GM19043 (cell line): ENCODE results near the gene IGSF3.
"Not testable (repeated sequence)": the region's sequence is repeated elsewhere in the genome, so short reads cannot be mapped to it uniquely, and the experiment has no call there.

Source experiments
- ATAC-seq: cut with Tn5 transposase; IDR thresholded peaks from one replicate; pipeline ENCODE4 v1.9.1; 2021; ENCODE audit warnings: low read depth; ENCODE audit not compliant: unreplicated experiment

IGSF3 gene

DNA sequence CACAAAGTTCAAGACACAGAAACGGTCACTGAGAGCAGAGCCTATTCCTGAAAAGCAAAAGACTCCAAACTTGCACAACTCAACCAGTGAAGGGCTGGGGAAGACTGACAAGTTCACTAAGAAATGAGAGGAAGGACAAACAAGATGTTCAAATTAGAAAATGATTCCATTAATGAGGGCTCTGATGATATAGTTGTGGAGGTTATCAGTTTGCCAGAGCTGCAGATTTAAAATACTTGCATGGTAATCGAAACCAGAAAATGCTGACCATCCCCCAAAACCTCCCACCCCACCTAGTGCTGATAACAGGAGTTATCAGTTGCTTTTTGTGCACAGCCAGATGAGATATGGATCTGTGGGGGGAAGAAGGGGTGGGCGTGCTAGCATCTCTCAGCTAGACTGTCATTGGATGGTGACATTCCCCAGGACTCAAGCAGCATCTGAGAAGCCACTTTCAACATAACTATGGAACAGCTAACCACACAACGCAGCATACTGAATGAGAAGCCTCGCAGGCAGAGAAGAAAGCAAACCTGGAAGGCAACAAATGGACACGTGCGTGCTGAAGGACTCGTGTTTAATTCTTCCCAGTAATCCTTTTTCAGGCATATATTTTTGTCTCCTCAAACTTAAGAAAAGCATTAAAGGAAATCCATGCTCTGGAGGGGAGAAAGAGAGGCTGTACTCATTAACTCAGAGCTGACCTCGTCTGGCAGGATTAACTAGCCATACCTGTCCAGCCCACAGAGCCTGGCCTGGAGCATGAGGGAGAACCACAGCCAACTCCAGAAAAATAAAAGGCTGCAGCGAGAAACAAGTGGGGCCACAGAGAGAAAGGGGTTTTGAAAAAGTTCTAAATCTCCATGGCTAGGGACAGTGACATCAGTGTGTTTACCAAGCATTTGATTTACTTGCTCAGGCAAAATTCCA is 35.3 kb downstream of the IGSF3 start:
- not testable (repeated sequence) for ATAC-seq

DNA sequence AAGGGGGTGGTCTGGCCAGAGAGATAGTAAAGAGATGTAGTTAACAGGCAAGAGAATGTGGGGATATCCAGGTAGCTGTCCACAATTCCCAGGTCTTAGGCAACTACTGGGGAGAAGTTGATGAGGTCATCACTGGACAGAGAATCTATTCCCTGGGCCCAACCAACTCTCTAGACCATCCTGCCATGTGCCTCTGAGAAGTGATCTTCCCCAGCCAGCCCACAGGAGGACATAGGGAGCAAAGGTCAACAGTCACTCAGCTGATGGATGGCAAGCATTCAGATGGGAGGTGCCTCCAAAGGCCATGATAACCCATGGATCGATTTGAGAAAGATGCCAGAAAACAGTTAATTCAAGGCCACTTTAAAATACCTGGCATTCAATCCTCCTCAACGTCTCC is 36.0 kb downstream of the IGSF3 start:
- ATAC-seq = not testable (repeated sequence)

DNA sequence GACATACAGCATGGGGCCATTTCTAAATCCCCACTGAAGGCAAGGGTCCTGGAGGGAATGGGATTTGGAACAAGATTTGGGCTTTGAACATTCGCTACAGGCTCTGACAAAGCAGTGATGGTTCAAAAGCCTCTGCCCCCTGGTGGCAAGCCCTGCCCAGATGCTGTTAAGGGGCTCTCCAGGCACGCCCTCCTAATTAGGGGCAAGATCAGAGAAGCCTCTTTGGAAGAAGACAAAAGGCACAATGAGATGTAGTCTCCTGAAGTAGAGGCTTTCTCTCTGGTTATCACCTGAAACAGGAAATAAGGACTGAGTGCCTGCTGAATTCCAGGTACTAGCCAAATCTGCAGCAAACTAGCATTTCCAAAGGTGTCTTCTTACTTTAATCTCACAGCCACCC is 37.5 kb downstream of the IGSF3 start:
- not testable (repeated sequence) for ATAC-seq

DNA sequence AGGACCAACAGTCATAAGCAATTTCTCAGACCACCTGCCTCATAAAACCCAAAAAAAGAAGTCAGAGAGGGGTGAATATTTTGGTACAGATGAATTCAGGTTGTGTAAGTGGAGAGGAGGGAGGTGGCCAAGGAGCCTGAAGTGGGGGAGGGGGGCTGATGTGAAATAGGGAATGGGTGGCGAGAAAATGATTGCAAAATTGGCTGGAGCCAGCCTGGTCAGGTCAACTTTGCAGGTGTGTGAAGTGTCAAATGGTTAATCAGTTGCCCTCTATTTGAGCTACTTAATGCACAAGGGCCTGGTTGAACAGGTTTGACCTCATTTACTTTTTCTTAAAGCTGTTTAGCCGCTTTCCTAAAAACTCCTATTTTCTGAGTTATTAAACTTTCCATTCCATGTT is 38.1 kb downstream of the IGSF3 start:
- not testable (repeated sequence) for ATAC-seq

DNA sequence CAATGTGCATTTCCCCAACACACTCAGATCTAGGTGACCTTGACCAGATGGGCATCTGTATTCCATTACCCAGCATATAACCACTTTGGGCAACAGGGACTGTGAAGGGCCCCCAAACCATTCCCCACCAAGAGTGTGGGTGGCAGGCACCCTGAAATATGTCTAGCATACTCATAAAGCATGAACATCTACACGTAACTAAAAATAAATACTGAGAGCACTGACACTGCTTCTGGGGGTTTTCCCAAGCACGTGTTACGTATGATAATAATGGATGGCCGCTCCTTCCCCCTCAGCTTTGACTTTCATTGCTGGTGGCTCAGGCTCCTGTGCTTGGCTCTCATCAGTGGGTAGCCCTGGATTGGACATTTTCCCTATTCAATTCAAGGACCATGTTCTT is 39.1 kb downstream of the IGSF3 start:
- ATAC-seq = no peak

DNA sequence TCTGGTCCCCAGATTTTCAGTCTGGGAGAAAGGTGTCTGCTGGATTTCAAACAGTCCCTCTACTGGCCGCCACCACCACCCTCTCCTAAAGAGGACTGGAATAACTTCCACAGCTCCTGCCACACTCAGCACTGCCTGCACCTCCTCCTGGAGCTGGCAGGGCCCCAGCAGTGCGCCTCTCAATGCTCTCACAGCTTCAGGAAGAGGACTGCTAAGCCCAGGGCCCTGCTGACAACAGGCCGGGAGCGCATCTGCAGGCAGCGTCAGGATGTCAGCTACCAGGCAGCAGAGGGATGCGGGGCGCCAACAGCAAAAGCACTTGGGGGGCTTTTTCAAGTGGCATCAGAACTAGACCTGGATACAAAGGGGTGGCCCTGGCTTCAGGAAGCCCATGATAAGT is 40.2 kb downstream of the IGSF3 start:
- ATAC-seq = not testable (repeated sequence)

DNA sequence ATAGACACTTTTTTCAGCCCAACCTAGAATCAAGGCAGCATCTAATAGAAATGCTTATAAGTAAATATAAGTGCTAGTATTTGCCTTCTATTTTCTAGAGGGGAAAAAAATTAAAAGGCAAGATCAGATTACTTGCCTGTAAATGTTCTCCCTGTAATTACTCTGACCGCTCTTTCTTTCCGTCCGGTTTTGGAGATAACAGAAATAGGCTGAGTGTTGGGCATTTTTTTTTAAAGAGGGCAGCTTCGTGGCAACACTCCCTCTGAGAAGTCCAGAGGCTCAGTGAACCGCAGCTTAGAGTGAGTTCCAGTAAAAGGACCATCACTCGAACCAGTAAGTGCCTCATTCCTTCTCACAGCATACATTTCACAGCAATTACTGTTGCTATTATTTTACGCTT is 40.6 kb downstream of the IGSF3 start:
- ATAC-seq = not testable (repeated sequence)

DNA sequence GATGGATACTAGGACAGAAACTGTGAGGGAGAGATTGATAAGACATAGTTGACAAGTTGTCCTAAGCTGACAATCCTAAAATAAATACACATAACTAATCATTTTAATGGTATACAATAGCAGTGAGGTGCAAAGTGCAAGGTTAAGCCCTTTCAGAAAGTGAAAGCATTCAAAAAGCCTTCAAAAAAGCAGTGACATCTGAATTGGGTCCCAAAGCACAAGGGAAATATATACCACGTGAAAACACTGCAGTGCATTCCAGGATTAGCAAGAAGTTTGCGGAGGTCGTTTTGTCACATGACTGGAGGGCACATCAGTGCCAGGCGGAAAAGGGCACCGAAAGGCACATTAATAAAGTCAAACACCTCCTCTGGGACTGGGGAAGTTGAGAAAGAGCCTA is 42.4 kb downstream of the IGSF3 start:
- not testable (repeated sequence) for ATAC-seq

DNA sequence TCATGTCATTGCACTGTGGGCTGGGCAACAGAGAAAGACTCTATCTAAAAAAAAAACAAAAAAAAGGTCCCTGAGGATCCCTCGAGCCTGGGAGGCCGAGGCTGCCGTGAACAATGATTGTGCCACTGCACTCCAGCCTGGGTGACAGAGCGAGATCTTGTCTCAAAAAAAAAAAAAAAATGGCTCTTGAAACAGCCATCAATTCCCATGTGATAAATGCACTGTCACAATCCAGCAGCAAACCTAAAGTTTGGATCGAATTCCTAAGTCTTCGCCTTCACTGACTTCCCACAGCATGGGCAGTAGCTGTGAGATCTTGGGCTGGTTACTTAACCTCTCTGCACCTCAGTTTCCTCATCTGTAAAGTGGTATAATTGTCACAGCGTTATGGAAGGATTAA is 43.5 kb downstream of the IGSF3 start:
- ATAC-seq = no peak

DNA sequence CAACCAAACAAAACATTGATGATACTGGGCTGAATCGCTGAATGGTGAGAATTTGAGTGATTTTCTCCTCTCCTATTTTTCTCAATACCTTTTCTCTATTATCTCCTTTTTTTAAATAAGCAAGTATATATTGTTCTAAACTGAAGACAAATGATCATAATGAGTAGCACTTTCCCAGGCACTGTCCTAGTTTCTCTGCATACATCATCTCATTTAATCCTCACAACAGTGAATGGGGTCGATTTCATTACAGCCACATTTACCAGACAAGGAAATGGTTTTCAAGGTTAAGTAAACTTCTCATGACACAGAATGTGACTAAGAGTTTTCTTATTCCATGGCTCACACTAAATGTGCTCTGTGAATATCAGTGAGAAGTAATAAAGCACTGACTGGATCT is 45.0 kb downstream of the IGSF3 start:
- ATAC-seq = not testable (repeated sequence)

DNA sequence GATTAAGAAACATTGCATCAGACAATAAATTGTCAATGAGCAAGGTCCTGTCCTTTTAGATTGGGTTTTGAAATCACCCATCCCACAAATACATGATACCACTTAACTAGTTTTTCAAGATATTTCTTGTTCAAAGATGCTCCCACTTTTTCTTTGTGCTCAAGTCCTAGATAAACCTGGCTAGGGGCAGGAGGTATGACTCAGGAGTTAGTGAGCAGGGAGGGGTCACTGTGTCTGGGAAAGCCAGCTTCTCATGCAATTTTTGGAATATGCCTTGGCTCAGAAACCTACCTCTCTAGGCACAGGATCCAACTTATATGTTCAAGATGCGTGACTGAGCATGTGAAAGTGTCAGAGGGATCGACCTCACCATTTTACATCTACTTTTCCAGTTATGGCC is 45.8 kb downstream of the IGSF3 start:
- not testable (repeated sequence) for ATAC-seq

DNA sequence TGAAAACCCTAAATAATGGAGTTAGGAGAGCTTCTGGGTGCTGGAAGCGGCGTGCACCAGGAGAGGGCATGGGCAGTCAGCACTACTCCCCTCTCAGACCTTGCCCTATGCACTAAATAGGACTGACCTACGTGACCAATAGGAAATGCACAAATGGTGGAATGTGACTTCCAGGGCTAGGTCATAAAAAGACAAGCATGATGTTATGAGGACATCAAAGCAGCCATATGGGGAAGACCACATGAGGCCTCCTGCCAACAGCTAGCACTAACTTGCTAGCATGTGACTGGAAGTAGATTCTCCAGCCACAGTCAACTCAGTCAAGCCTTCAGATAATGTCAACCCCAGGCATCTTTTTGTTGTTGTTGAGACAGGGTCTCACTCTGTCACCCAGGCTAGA is 47.1 kb downstream of the IGSF3 start:
- not testable (repeated sequence) for ATAC-seq

DNA sequence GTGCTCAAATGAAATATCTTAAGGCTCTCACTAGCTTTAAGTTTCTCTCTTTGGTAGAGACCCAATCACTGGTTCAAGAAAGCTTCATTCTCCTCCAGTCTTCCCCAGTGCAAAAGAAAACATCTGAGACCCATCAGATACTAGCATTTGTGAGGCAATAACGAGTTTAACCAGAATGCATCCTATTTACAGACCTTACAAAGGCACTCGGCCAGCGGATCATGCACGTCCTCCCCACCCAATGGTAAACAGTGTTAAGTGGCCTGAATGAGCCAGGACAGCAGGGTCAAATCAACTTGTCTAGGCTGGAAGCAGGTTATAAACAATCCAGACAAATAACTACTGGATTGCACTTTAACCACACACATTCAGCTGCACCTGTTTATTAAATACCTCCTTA is 48.4 kb downstream of the IGSF3 start:
- not testable (repeated sequence) for ATAC-seq

DNA sequence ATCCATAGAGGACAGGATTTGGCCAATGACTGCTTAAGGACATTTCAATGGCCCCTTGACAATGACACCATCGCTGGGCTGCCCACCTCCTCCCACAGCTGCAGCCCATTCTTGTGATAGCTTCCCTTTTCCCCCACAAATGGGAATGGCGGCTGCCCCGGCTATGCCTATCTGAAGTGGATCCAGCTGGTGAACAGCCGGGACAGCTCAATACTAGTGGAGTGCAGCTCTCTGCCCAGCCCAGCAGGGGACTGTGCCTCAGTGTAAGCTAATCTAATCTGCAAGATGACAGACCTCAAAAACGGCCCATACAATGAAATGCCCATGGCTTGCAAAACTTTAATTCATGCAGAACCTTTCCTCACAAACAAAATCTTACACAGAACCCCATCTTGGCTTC is 49.7 kb downstream of the IGSF3 start:
- ATAC-seq = not testable (repeated sequence)

DNA sequence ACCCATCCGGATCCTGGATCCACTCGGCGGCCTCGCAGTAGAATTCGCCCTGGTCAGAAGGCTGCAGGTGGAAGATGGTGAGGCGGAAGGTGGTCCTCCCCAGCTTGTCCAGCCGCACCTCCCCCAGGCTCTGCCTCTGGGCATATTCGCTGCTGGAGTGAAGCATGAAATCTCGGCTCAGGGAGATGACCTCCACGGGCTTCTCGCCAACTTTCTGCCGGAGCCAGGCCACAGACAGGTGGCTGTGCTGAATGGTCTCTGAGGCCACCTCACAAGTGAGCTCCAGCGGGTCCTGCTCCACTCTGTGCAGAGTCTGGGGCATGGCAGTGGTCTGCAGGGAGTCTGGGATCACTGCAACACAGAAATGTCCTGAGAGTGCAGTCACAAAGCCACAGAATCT is 53.7 kb downstream of the IGSF3 start:
- not testable (repeated sequence) for ATAC-seq

DNA sequence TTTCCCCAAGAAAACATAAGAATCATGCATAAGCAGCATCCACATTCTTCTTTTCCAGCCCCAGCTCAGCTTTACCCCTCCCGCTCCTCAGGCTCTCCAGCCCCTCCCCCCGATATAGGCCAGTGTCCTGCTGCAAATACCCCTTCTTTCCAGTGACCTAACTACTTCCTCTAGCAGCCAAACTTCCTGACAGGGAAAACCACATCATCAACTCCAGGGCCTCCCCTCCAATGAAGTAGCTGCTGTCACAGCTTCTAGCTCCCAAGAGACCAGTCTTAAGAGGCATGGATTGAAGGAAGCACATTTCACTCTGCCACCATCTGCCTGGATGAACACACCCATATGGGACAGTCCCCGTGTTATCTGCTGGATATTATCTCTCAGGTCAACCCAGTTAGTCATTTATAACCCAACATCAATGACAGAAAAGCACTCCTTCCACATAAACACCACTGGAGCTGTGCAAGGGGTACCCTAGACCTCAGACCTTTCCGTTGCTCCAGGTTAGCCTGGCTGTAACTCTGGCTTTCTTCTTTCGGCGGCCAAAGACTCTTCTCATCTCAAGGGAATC is 57.6 kb downstream of the IGSF3 start:
- not testable (repeated sequence) for ATAC-seq

DNA sequence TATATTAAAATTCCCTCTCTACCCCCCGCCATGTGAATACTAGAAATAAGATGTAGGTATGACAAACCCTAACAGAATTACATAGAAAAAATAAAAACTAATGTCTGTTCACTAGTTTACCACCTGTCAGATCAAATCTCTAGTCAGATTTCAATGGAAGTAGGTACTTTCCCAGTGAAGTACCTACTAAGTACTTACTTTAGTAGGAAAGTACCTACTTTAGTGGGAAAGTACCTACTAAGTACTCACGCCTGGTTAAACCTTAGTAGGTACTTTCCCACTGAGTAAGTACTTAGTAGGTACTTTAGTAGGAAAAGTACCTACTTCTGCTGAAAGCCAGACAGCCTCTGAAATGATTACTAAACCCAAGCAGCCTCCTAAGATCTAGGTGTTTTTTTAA is 58.7 kb downstream of the IGSF3 start:
- not testable (repeated sequence) for ATAC-seq

DNA sequence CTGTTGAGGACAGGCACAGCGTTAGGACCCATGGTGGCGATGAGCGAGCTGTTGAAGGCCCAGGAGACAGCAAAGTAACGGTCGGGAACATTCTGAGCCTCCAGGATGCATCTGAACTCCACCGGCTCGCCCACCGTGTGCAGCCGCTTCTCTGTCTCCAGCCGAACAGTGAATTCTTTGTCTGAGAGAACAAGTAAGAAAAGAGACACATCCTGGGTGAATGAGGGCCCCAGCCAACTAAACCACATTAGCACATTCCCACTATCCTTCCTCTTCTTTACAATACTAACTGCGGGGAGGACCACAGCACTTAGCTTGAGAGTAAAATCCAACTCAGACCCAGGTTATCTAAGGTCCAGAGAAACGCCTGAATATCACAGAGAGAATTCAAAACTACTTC is 59.4 kb downstream of the IGSF3 start:
- ATAC-seq = not testable (repeated sequence)

DNA sequence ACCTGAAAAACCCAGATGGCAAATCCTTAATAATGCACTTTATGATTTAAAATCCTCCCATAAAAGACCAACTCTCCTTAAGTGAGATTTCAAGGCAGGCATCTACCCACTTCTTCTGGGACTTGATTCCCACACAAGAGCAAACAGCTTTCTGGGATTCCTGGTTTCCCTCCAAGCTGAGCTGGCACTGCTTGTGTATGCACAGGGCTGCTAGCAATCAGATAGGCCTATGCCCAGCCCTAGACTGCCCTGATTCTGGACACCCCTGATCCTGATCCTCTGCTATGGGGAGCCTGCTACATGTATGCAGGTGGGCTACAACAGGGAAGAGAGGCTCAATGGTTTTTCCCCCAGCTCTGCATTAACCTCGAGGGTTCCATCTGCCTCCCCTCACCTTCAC is 60.1 kb downstream of the IGSF3 start:
- ATAC-seq = not testable (repeated sequence)

DNA sequence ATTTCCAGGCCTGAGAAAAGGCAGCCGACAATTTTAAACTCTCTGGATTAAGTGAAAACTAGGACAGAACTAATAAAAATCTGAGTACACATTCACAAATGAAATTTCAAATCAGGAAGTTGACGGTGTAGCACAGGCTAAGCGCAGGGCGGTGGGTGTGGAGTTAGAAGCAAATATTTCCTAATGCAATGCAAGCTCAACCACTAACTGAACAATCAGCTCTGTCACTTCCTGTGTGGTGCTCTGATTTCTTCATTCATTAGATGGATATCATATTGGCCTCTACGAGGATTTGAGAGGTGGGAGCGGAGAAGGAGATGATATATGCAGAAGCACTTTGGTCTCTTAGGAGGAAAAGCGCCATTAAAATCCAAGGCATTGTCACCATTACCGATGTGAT is 61.5 kb downstream of the IGSF3 start:
- ATAC-seq = not testable (repeated sequence)

DNA sequence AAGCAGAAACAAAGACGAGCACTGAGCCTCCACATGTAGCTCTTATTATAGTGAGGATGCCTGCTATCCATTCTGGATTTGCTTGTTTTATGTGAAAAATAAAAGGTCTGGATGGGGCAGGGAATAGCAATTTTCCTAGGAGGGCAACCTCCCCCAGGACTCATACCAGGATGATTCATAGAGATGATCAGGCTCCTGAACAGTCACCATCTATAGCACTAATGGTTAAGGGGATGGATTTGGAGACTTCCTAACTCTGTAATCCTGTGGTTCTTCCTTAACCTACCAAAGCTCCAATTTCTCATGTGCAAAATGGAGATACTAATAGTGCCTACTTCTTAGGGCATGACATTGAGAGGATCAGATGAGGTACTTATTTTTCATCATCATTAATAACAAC is 62.2 kb downstream of the IGSF3 start:
- ATAC-seq = no peak

DNA sequence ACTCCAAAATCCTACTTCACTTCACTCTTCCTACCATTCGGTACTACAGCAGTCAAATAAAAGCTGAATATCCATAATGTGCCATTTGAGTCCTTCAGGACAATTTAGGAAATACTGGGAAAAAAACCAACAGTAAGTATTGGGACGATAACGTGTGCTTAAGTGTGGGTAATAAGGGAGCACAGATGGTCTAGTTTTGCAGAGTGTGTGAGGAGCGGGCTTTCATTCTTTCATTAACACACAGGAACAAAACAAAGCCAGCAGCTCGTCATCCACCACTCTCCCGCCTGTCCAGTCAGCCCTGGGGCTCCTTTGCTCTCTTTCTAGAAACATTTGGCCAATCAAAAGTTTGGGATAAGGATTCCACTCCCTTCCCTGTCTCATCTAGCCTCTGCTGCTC is 63.1 kb downstream of the IGSF3 start:
- not testable (repeated sequence) for ATAC-seq
